Stimulated activated naive B cell treated with anti-CD40 and anti-IgM and Interleukin-4, amounts not matched to agents 10 μg/mL and 1 μg/mL and 100 μg/mL, for 72 hours (primary cell): ENCODE measurements around the gene NFX1.
"Not testable (repeated sequence)": the region's sequence is repeated elsewhere in the genome, so short reads cannot be mapped to it uniquely, and the experiment has no call there.

Experiments
- ATAC-seq, 2 donors: fragments of 150-1000 bp; cut with Tn5 transposase; replicated peaks; 2 replicates each; pipeline ENCODE4 v1.10.0; 2021; ENCODE audit warnings: moderate library complexity in 1 of 2
- DNase-seq: peaks from one replicate; pipeline ENCODE4 v3.0.0; 2021
- H3K27ac Mint-ChIP-seq: one replicate; pipeline ENCODE4 v1.8.0; 2022; ENCODE audit warnings: mild to moderate bottlenecking, mixed read lengths
- H3K27me3 Mint-ChIP-seq, 2 donors: one replicate each; pipeline ENCODE4 v1.8.0; 2022; ENCODE audit warnings: mixed read lengths in 2 of 2
- H3K36me3 Mint-ChIP-seq, 2 donors: one replicate each; pipeline ENCODE4 v1.8.0; 2022; ENCODE audit warnings: mixed read lengths in 2 of 2, mild to moderate bottlenecking in 1 of 2
- H3K4me1 Mint-ChIP-seq, 2 donors: one replicate each; pipeline ENCODE4 v1.8.0; 2022; ENCODE audit warnings: mixed read lengths in 2 of 2, mild to moderate bottlenecking in 1 of 2
- H3K4me3 Mint-ChIP-seq, 2 donors: one replicate each; pipeline ENCODE4 v1.8.0; 2022; ENCODE audit warnings: mild to moderate bottlenecking in 2 of 2, mixed read lengths in 2 of 2, moderate library complexity in 1 of 2
- H3K9me3 Mint-ChIP-seq, 2 donors: one replicate each; pipeline ENCODE4 v1.8.0; 2022; ENCODE audit warnings: mixed read lengths in 2 of 2, mild to moderate bottlenecking in 1 of 2

The NFX1 gene

GRCh38 chr9:33374634-33375237, 84.4 kb downstream of the NFX1 start:
- no peaks in the 10 kb centered on the region for H3K9me3 Mint-ChIP-seq
- DNase-seq (peak; percentile 36), ATAC-seq (peak; percentile 81 to 87)
- no peaks in the 10 kb centered on the region for H3K27me3 Mint-ChIP-seq
- peaks cover 7 to 9% of the 10 kb centered on the region in 2 donors for H3K4me1 Mint-ChIP-seq
- H3K4me3 Mint-ChIP-seq: no peak overlapping the region
- no peak overlapping the region for H3K27ac Mint-ChIP-seq
- peaks cover 7 to 36% of the 10 kb centered on the region in 2 donors for H3K36me3 Mint-ChIP-seq

GRCh38 chr9:33375238-33375840, 85.0 kb downstream of the NFX1 start:
- peak overlapping the region; percentile 43 for H3K27ac Mint-ChIP-seq
- peaks cover 4 to 31% of the 10 kb centered on the region in 2 donors for H3K36me3 Mint-ChIP-seq
- DNase-seq (no peak), ATAC-seq (peak in 1 of 2 donors; percentile 27)
- H3K4me1 Mint-ChIP-seq: peaks cover 5 to 9% of the 10 kb centered on the region in 2 donors
- no peaks in the 10 kb centered on the region for H3K27me3 Mint-ChIP-seq
- H3K9me3 Mint-ChIP-seq: no peaks in the 10 kb centered on the region
- H3K4me3 Mint-ChIP-seq: no peak overlapping the region

- ATAC-seq: no peak
- Mint-ChIP-seq H3K9me3 (no peaks in the 10 kb centered on the region), H3K4me1 (peaks cover 5 to 9% of the 10 kb centered on the region in 2 donors), H3K36me3 (peaks cover 4 to 28% of the 10 kb centered on the region in 2 donors), H3K27ac (no peak overlapping the region), H3K27me3 (no peaks in the 10 kb centered on the region), H3K4me3 (no peak overlapping the region)
- DNase-seq: no peak
Observed at GRCh38 chr9:33375841-33376321, 85.6 kb downstream of the NFX1 start.

GRCh38 chr9:33377089-33377715, 86.9 kb downstream of the NFX1 start:
- no peak overlapping the region for H3K27ac Mint-ChIP-seq
- H3K27me3 Mint-ChIP-seq: no peaks in the 10 kb centered on the region

GRCh38 chr9:33378121-33378795, 87.9 kb downstream of the NFX1 start:
- no peaks in the 10 kb centered on the region for H3K27me3 Mint-ChIP-seq
- DNase-seq: no peak
- ATAC-seq: no peak
- no peak overlapping the region for H3K4me3 Mint-ChIP-seq
- H3K4me1 Mint-ChIP-seq: peaks cover 5 to 9% of the 10 kb centered on the region in 2 donors
- H3K9me3 Mint-ChIP-seq: no peaks in the 10 kb centered on the region
- H3K36me3 Mint-ChIP-seq: peaks cover 1 to 12% of the 10 kb centered on the region in 2 donors
- H3K27ac Mint-ChIP-seq: no peak overlapping the region

More at GRCh38 chr9:33377089-33377715, 86.9 kb downstream of the NFX1 start:
- peaks cover 5 to 9% of the 10 kb centered on the region in 2 donors for H3K4me1 Mint-ChIP-seq
- H3K9me3 Mint-ChIP-seq: no peaks in the 10 kb centered on the region
- H3K36me3 Mint-ChIP-seq: peaks cover 4 to 19% of the 10 kb centered on the region in 2 donors
- ATAC-seq (no peak), DNase-seq (no peak)
- no peak overlapping the region for H3K4me3 Mint-ChIP-seq

GRCh38 chr9:33379666-33380389, 89.5 kb downstream of the NFX1 start:
- H3K4me1 Mint-ChIP-seq: peaks cover 3 to 6% of the 10 kb centered on the region in 2 donors
- no peak for DNase-seq
- no peak overlapping the region for H3K27ac Mint-ChIP-seq
- ATAC-seq: no peak
- no peaks in the 10 kb centered on the region for H3K27me3 Mint-ChIP-seq
- H3K36me3 Mint-ChIP-seq: peaks cover 1 to 3% of the 10 kb centered on the region in 2 donors
- no peaks in the 10 kb centered on the region for H3K9me3 Mint-ChIP-seq
- no peak overlapping the region for H3K4me3 Mint-ChIP-seq

- Mint-ChIP-seq H3K4me1 (no peaks in the 10 kb centered on the region), H3K36me3 (peaks cover 1 to 3% of the 10 kb centered on the region in 2 donors), H3K27me3 (no peaks in the 10 kb centered on the region), H3K4me3 (no peak overlapping the region), H3K27ac (no peak overlapping the region), H3K9me3 (no peaks in the 10 kb centered on the region)
- ATAC-seq (no peak), DNase-seq (no peak)
Observed at GRCh38 chr9:33380390-33381094, 90.2 kb downstream of the NFX1 start.

- no peak overlapping the region for H3K27ac Mint-ChIP-seq
- ATAC-seq (no peak), DNase-seq (no peak)
- H3K27me3 Mint-ChIP-seq: no peaks in the 10 kb centered on the region
- no peak overlapping the region for H3K4me3 Mint-ChIP-seq
- no peaks in the 10 kb centered on the region for H3K4me1 Mint-ChIP-seq
- peaks cover 1 to 3% of the 10 kb centered on the region in 2 donors for H3K36me3 Mint-ChIP-seq
- H3K9me3 Mint-ChIP-seq: no peaks in the 10 kb centered on the region
Observed at GRCh38 chr9:33381231-33381791, 91.0 kb downstream of the NFX1 start.

- ATAC-seq, H3K4me1 Mint-ChIP-seq, H3K27ac Mint-ChIP-seq, H3K9me3 Mint-ChIP-seq, H3K4me3 Mint-ChIP-seq, H3K36me3 Mint-ChIP-seq, DNase-seq, H3K27me3 Mint-ChIP-seq: not testable (repeated sequence)
Observed at GRCh38 chr9:33382397-33382796, 92.1 kb downstream of the NFX1 start.

- H3K36me3 Mint-ChIP-seq, H3K27me3 Mint-ChIP-seq, H3K4me1 Mint-ChIP-seq, H3K4me3 Mint-ChIP-seq, ATAC-seq, H3K9me3 Mint-ChIP-seq, H3K27ac Mint-ChIP-seq, DNase-seq: not testable (repeated sequence)
Observed at GRCh38 chr9:33383396-33383795, 93.1 kb downstream of the NFX1 start.

- peaks cover 8 to 15% of the 10 kb centered on the region in 2 donors for H3K27me3 Mint-ChIP-seq
- DNase-seq, H3K4me3 Mint-ChIP-seq, H3K36me3 Mint-ChIP-seq, ATAC-seq, H3K27ac Mint-ChIP-seq, H3K9me3 Mint-ChIP-seq, H3K4me1 Mint-ChIP-seq: not testable (repeated sequence)
Observed at GRCh38 chr9:33385536-33385935, 95.2 kb downstream of the NFX1 start.

- ATAC-seq, H3K36me3 Mint-ChIP-seq, H3K9me3 Mint-ChIP-seq, H3K4me1 Mint-ChIP-seq, H3K4me3 Mint-ChIP-seq, H3K27ac Mint-ChIP-seq, DNase-seq: not testable (repeated sequence)
- H3K27me3 Mint-ChIP-seq: peaks cover 8 to 15% of the 10 kb centered on the region in 2 donors
Observed at GRCh38 chr9:33385979-33386640, 95.8 kb downstream of the NFX1 start.

- not testable (repeated sequence) for H3K36me3 Mint-ChIP-seq, DNase-seq, H3K4me3 Mint-ChIP-seq, H3K9me3 Mint-ChIP-seq, H3K4me1 Mint-ChIP-seq, H3K27ac Mint-ChIP-seq, ATAC-seq
- H3K27me3 Mint-ChIP-seq: peaks cover 8 to 15% of the 10 kb centered on the region in 2 donors
Observed at GRCh38 chr9:33386641-33386996, 96.3 kb downstream of the NFX1 start.
